Measurements from ENCODE around the gene SMAD3.

Gene SMAD3

DNA sequence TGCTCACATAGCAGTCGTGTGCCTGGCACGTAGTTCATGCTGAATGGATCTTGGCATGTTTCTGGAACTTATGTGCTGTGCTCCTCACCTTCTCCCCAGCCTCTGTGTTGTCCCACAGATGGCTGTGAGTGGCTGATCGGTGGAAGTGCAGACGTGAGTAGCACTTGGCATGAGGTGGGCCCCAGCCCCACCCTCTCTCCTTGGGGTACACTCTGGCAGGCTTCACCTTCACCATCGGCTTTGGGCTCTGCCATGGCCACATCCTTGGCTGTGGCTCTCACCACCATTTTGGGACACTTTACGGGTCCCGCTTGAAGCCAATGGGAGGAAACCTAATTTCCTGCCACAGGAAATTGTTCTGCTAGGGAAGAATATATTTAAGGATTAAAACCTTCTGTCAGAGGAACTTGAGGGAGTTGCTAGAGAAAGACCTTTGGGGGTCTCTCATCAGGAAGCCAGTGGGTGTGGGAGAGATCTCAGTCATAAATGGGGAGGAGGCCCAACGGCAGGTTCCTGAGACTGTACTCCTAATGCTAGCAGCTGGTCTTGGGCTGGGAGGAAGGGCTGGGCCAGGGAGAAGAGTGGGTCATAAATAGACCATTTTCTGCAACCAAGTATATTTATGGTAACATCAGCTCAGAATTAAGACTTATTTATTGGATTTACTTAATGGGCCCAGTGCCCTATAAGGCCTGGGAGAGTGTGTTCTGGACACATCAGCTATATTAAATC is 92.3 kb downstream of the SMAD3 start:
- peaks cover 4% of the 10 kb centered on the region for H3K36me3 ChIP-seq (ENCODE audit: insufficient read depth, low read length)
- H3K27me3 ChIP-seq (ENCODE audit: insufficient read depth, low read length) = no peaks in the 10 kb centered on the region
- H3K4me1 ChIP-seq (ENCODE audit: insufficient read depth, low read length) = no peaks in the 10 kb centered on the region
- no peak overlapping the region for H3K4me3 ChIP-seq (ENCODE audit: low read length)
- H3K9me3 ChIP-seq (ENCODE audit: low read length) = no peaks in the 10 kb centered on the region
- no peak overlapping the region for H2AFZ ChIP-seq (ENCODE audit: low read depth, low read length)

GRCh38 chr15:67158367-67158766 is 93.0 kb downstream of the SMAD3 start:
- Histone ChIP-seq H3K4me3 (ENCODE audit: low read length) (no peak overlapping the region), H3K9me3 (ENCODE audit: low read length) (no peaks in the 10 kb centered on the region), H2AFZ (ENCODE audit: low read depth, low read length) (no peak overlapping the region), H3K27me3 (ENCODE audit: insufficient read depth, low read length) (no peaks in the 10 kb centered on the region), H3K36me3 (ENCODE audit: insufficient read depth, low read length) (peaks cover 4% of the 10 kb centered on the region), H3K4me1 (ENCODE audit: insufficient read depth, low read length) (no peaks in the 10 kb centered on the region)

GRCh38 chr15:67161412-67161811 is 96.0 kb downstream of the SMAD3 start:
- Histone ChIP-seq H3K9me3 (ENCODE audit: low read length) (no peaks in the 10 kb centered on the region), H3K36me3 (ENCODE audit: insufficient read depth, low read length) (peaks cover under 1% of the 10 kb centered on the region), H2AFZ (ENCODE audit: low read depth, low read length) (no peak overlapping the region), H3K4me3 (ENCODE audit: low read length) (no peak overlapping the region), H3K27me3 (ENCODE audit: insufficient read depth, low read length) (no peaks in the 10 kb centered on the region), H3K4me1 (ENCODE audit: insufficient read depth, low read length) (peaks cover 18% of the 10 kb centered on the region)

GRCh38 chr15:67161881-67162280 is 96.5 kb downstream of the SMAD3 start:
- H3K36me3 ChIP-seq (ENCODE audit: insufficient read depth, low read length) = peaks cover 5% of the 10 kb centered on the region
- peaks cover 23% of the 10 kb centered on the region for H3K4me1 ChIP-seq (ENCODE audit: insufficient read depth, low read length)
- no peak overlapping the region for H2AFZ ChIP-seq (ENCODE audit: low read depth, low read length)
- no peak overlapping the region for H3K4me3 ChIP-seq (ENCODE audit: low read length)
- no peaks in the 10 kb centered on the region for H3K9me3 ChIP-seq (ENCODE audit: low read length)
- H3K27me3 ChIP-seq (ENCODE audit: insufficient read depth, low read length) = no peaks in the 10 kb centered on the region

- Histone ChIP-seq H3K4me1 (ENCODE audit: insufficient read depth, low read length) (peaks cover 23% of the 10 kb centered on the region), H2AFZ (ENCODE audit: low read depth, low read length) (no peak overlapping the region), H3K4me3 (ENCODE audit: low read length) (no peak overlapping the region), H3K9me3 (ENCODE audit: low read length) (no peaks in the 10 kb centered on the region), H3K27me3 (ENCODE audit: insufficient read depth, low read length) (no peaks in the 10 kb centered on the region), H3K36me3 (ENCODE audit: insufficient read depth, low read length) (peaks cover 17% of the 10 kb centered on the region)
Observed at GRCh38 chr15:67163180-67163579, 97.8 kb downstream of the SMAD3 start.

GRCh38 chr15:67164401-67164791 is 99.0 kb downstream of the SMAD3 start:
- no peaks in the 10 kb centered on the region for H3K9me3 ChIP-seq (ENCODE audit: low read length)
- H2AFZ ChIP-seq (ENCODE audit: low read depth, low read length) = no peak overlapping the region
- H3K36me3 ChIP-seq (ENCODE audit: insufficient read depth, low read length) = peaks cover 28% of the 10 kb centered on the region
- peaks cover 23% of the 10 kb centered on the region for H3K4me1 ChIP-seq (ENCODE audit: insufficient read depth, low read length)
- H3K4me3 ChIP-seq (ENCODE audit: low read length) = no peak overlapping the region
- no peaks in the 10 kb centered on the region for H3K27me3 ChIP-seq (ENCODE audit: insufficient read depth, low read length)

- no peaks in the 10 kb centered on the region for H3K27me3 ChIP-seq (ENCODE audit: insufficient read depth, low read length)
Observed at GRCh38 chr15:67164811-67165253, 99.4 kb downstream of the SMAD3 start.

DNA sequence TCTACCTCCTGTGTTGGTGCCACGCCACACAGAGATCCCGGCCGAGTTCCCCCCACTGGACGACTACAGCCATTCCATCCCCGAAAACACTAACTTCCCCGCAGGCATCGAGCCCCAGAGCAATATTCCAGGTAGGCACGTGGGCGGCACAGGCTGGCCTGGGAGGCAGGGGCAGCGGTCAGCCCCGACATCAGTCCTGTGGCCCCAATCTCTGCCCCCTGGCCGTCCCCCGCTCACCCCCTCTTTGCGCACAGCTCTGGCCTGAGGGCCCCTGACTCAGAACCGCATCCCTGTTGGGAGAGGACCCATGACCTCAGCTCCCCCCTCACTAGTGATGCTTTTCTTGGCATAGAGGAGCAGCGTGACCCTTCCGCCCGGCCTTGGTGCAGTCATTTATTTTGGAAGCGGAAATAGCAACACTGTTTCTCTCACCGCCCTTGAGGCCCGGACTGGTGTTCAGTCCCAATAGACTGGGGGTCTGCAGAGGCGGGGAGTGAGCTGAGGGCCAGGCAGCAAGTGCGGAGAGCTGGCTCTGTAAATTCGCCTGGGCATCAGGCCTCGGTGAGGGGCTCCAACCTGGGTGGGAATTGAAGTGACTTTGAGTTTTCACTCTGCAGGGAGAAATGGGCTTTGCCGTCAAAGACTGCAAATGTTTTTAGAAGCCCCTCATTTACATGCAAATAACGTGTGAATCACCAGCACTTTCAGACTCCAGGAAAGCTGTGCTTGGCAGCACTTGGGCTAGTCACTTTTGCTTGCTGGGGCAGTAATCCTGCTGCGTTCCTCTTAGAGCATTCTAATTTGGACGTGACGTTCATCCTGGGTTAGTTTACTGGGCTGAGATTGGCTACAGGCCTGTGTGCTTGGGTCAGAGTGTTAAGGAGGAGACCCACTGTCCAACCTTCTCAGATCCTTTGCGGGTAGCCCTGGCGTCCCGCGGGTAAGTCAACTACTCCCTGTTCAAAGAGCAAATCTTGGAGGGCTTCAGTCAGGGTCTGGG is 100.2 kb downstream of the SMAD3 start:
- Histone ChIP-seq H3K4me1 (ENCODE audit: insufficient read depth, low read length) (peaks cover 23% of the 10 kb centered on the region), H3K36me3 (ENCODE audit: insufficient read depth, low read length) (peaks cover 40% of the 10 kb centered on the region), H3K27me3 (ENCODE audit: insufficient read depth, low read length) (no peaks in the 10 kb centered on the region), H3K9me3 (ENCODE audit: low read length) (no peaks in the 10 kb centered on the region), H3K4me3 (ENCODE audit: low read length) (no peak overlapping the region), H2AFZ (ENCODE audit: low read depth, low read length) (no peak overlapping the region)

More at GRCh38 chr15:67164811-67165253, 99.4 kb downstream of the SMAD3 start:
- Histone ChIP-seq H3K4me3 (ENCODE audit: low read length) (no peak overlapping the region), H3K4me1 (ENCODE audit: insufficient read depth, low read length) (peaks cover 23% of the 10 kb centered on the region), H3K9me3 (ENCODE audit: low read length) (no peaks in the 10 kb centered on the region), H3K36me3 (ENCODE audit: insufficient read depth, low read length) (peaks cover 33% of the 10 kb centered on the region), H2AFZ (ENCODE audit: low read depth, low read length) (no peak overlapping the region)

GRCh38 chr15:67166280-67167009 is 101.0 kb downstream of the SMAD3 start:
- no peak overlapping the region for H3K4me3 ChIP-seq (ENCODE audit: low read length)
- H3K36me3 ChIP-seq (ENCODE audit: insufficient read depth, low read length) = peaks cover 47% of the 10 kb centered on the region
- H3K4me1 ChIP-seq (ENCODE audit: insufficient read depth, low read length) = peaks cover 23% of the 10 kb centered on the region
- H2AFZ ChIP-seq (ENCODE audit: low read depth, low read length) = no peak overlapping the region
- no peaks in the 10 kb centered on the region for H3K27me3 ChIP-seq (ENCODE audit: insufficient read depth, low read length)
- no peaks in the 10 kb centered on the region for H3K9me3 ChIP-seq (ENCODE audit: low read length)

GRCh38 chr15:67167091-67167490 is 101.7 kb downstream of the SMAD3 start:
- peaks cover 23% of the 10 kb centered on the region for H3K4me1 ChIP-seq (ENCODE audit: insufficient read depth, low read length)
- no peak overlapping the region for H2AFZ ChIP-seq (ENCODE audit: low read depth, low read length)
- no peak overlapping the region for H3K4me3 ChIP-seq (ENCODE audit: low read length)
- H3K36me3 ChIP-seq (ENCODE audit: insufficient read depth, low read length) = peaks cover 52% of the 10 kb centered on the region
- no peaks in the 10 kb centered on the region for H3K27me3 ChIP-seq (ENCODE audit: insufficient read depth, low read length)
- no peaks in the 10 kb centered on the region for H3K9me3 ChIP-seq (ENCODE audit: low read length)

DNA sequence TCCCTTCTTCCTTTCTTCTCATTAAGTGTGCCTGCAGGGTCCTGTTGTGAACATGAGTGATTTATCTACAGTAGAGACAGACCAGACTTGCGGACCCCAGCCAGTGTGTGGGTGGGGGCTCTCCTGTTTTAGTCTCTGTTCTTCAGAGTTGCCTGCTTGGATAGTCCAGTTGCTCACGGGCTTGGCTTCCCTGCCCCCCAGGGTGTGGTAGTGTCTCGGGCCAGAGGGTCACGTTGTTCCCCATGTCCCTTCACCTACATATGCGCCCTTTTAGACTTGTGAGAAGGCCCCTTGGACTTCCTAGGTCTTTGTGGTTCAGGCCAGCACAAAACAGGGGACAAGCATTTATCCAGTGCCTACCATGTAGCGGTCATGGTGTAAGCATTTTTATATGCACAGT is 103.3 kb downstream of the SMAD3 start:
- no peak overlapping the region for H3K4me3 ChIP-seq (ENCODE audit: low read length)
- no peak overlapping the region for H2AFZ ChIP-seq (ENCODE audit: low read depth, low read length)
- no peaks in the 10 kb centered on the region for H3K27me3 ChIP-seq (ENCODE audit: insufficient read depth, low read length)
- peaks cover 23% of the 10 kb centered on the region for H3K4me1 ChIP-seq (ENCODE audit: insufficient read depth, low read length)
- peaks cover 64% of the 10 kb centered on the region for H3K36me3 ChIP-seq (ENCODE audit: insufficient read depth, low read length)
- no peaks in the 10 kb centered on the region for H3K9me3 ChIP-seq (ENCODE audit: low read length)

DNA sequence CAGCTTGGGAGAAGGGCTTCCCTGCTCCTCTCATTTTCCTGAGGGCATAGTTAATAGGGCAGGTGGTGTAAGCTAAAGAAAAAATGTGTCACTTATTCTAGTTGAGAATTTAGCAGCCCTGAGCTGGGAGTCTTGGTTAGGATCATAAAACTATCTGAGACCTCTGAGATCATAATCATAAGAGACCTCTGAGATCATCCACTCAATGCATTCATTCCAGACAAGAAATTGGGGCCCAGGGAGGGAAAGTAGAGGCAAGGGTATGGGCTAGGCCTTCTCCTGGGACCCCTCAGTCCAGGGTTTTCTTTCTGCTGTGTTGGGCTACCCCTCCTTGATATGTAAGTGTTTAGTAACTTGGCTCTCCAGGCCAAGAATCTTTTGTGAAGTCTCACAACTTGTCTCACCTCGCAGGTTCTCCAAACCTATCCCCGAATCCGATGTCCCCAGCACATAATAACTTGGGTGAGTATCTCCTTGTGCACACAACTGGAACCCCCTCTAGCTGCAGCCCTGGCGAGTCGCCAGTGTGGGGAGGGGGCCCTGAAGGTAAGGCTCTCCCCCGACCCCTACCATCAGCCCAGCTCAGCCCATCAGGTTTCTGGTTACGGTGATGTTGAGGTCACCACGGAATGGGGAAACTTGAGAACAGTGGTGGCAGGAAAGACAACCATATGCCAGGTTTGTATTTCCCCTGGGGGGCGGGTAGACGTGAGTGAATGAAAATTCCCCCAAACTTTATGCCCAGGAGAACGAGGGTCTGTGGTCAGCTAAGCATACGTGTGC is 104.9 kb downstream of the SMAD3 start:
- Histone ChIP-seq H2AFZ (ENCODE audit: low read depth, low read length) (no peak overlapping the region), H3K27me3 (ENCODE audit: insufficient read depth, low read length) (no peaks in the 10 kb centered on the region), H3K9me3 (ENCODE audit: low read length) (no peaks in the 10 kb centered on the region), H3K36me3 (ENCODE audit: insufficient read depth, low read length) (peaks cover 79% of the 10 kb centered on the region), H3K4me1 (ENCODE audit: insufficient read depth, low read length) (peaks cover 15% of the 10 kb centered on the region), H3K4me3 (ENCODE audit: low read length) (no peak overlapping the region)

Data from neuron (in vitro differentiated cells).